GM18873 (cell line): Measurements from ENCODE around the gene LRRC74A.

Experiments used
- ATAC-seq: cut with Tn5 transposase; IDR thresholded peaks from one replicate; pipeline ENCODE4 v1.9.1; 2021; ENCODE audit warnings: mild to moderate bottlenecking, moderate library complexity, moderate number of reproducible peaks; ENCODE audit not compliant: unreplicated experiment, low FRiP score

The LRRC74A gene

GRCh38 chr14:76844223-76844622 lies 18.0 kb downstream of the LRRC74A start:
- ATAC-seq = no peak

GRCh38 chr14:76846331-76847047 lies 20.3 kb downstream of the LRRC74A start:
- no peak for ATAC-seq

GRCh38 chr14:76848879-76849278 lies 22.7 kb downstream of the LRRC74A start:
- ATAC-seq = no peak

GRCh38 chr14:76855066-76855465 lies 28.9 kb downstream of the LRRC74A start:
- ATAC-seq = no peak

GRCh38 chr14:76856769-76857168 lies 30.6 kb downstream of the LRRC74A start:
- no peak for ATAC-seq

GRCh38 chr14:76861574-76862255 lies 35.5 kb downstream of the LRRC74A start:
- no peak for ATAC-seq

GRCh38 chr14:76862546-76863282 lies 36.5 kb downstream of the LRRC74A start:
- ATAC-seq = no peak

GRCh38 chr14:76863724-76864407 lies 37.7 kb downstream of the LRRC74A start:
- ATAC-seq = no peak

GRCh38 chr14:76866456-76866855 lies 40.2 kb downstream of the LRRC74A start:
- no peak for ATAC-seq

- no peak for ATAC-seq
Measured at GRCh38 chr14:76867516-76868453, 41.6 kb downstream of the LRRC74A start.

GRCh38 chr14:76868454-76869170 lies 42.4 kb downstream of the LRRC74A start:
- no peak for ATAC-seq

- ATAC-seq = no peak
Measured at GRCh38 chr14:76870166-76870565, 44.0 kb downstream of the LRRC74A start.

- no peak for ATAC-seq
Measured at GRCh38 chr14:76872796-76873432, 46.7 kb downstream of the LRRC74A start.

GRCh38 chr14:76874734-76875133 lies 48.5 kb downstream of the LRRC74A start:
- ATAC-seq = no peak

GRCh38 chr14:76876076-76876475 lies 49.9 kb downstream of the LRRC74A start:
- no peak for ATAC-seq

- no peak for ATAC-seq
Measured at GRCh38 chr14:76877871-76878270, 51.7 kb downstream of the LRRC74A start.

GRCh38 chr14:76880449-76880848 lies 54.2 kb downstream of the LRRC74A start:
- no peak for ATAC-seq

GRCh38 chr14:76881348-76881747 lies 55.1 kb downstream of the LRRC74A start:
- ATAC-seq = no peak

- no peak for ATAC-seq
Measured at GRCh38 chr14:76882651-76883050, 56.4 kb downstream of the LRRC74A start.
